GM18526 (cell line): ENCODE measurements around the gene BCAS3.

ENCODE experiments used
- POLR2A ChIP-seq: IDR thresholded peaks from 3 replicates; pipeline ENCODE4 v1.6.1; 2011; ENCODE audit not compliant: insufficient read length; ENCODE audit errors: extremely low read depth

BCAS3 gene

DNA sequence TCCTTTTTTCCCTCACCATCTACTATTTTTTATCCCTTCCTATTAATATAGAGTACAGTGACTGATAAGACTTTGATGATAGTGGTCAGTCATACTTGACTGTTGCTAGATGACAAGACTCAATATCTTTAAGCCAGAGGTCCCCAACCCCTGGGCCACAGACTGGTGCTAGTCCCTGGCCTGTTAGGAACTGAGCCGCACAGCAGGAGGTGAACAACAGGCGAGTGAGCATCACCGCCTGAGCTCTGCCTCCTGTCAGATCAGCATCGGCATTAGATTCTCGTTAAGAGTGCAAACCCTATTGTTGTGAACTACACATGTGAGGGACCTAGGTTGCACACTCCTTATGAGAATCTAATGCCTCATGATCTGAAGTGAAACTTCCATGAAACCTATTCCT is 341.3 kb downstream of the BCAS3 start:
- TF ChIP-seq POLR2A, result no peak

DNA sequence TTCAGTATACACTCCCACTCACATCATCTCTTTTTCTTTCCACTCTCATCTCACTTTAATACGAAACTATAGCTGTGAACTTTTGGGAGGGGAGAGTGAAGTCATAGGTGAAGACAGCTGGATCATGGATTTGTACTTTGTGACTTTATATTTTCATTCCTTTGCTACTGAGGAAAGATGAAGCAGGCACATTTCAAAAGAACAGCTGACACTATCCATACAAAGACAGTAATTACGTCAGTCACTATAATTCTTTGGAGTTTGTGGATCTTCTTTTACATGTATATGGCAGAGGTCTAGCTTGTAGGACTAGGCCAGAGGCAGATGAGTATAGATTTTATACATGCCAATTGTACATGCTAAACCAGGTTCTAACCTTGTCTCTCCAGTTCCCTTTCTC is 346.3 kb downstream of the BCAS3 start:
- TF ChIP-seq POLR2A, result no peak

DNA sequence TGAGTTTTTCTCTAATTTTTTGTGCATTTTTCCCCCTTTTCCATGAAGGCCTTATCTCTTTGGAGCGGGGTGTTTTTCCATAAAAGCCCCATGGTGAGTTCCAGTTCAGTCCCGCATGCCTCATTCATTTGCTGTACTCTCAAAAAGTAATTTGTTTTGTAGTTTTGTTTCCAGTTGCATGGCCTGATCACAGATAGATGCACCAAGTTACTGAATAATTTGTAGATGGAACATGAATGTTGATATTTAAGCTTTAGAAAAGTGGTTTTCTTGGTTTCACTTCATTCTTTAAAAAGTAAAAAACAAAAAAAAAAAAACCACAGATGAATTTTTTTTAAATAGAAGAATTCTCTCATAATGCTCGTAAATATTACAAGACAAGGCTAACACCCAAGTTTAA is 349.2 kb downstream of the BCAS3 start:
- no peak for TF ChIP-seq POLR2A

DNA sequence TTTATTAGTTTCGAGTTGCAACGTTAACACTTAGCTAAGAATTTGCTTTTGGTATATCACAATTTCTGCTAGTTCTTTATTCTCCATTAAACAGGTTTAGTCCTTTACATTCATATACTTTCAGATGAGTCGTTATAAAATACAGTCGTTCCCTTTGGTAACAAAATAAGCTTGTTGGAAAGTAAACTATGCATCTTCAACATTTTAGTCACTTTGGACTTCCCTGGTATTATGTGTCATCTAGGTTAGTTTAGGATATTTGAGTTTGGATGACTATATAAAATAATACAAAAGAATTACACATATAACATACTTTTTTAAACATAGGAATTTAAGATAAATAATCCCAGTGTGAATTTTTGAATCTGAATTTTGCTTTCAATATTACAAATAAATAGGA is 351.5 kb downstream of the BCAS3 start:
- no peak for TF ChIP-seq POLR2A

DNA sequence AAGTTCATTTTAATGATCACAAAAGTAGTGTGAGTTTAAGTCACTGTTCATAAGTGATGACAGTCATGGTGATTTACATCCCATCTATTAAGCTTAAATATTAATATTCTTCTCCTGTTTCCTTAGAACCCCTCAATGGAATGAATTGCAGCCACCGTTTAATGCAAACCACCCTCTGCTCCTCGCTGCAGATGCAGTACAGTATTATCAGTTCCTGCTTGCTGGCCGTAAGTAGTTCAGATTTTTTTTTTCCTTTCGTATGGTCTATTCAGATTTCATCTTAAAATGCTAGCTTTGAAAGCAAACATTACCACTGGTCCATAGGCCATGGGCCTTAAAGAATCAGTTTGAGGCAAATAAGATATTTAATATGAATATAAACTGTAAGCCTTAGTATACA is 363.0 kb downstream of the BCAS3 start:
- no peak for TF ChIP-seq POLR2A

DNA sequence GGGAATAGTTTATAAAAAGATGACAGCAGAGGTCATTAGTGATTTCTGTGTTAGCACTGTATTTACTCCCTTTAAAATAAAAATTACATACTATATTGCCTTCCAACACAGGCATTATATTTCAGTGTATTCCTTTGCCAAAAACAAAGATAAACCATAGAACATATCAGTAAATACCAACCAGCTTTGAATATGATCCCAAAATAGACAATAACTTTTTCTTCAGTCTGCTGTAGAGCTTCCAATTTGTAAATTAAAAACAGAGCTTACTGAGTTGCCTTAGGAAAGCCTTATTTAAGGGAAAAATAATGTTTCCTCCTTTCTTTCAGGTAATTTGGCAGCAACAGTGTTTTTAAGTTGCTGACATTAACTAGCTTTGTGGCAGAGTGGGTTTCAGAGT is 369.9 kb downstream of the BCAS3 start:
- no peak for TF ChIP-seq POLR2A

DNA sequence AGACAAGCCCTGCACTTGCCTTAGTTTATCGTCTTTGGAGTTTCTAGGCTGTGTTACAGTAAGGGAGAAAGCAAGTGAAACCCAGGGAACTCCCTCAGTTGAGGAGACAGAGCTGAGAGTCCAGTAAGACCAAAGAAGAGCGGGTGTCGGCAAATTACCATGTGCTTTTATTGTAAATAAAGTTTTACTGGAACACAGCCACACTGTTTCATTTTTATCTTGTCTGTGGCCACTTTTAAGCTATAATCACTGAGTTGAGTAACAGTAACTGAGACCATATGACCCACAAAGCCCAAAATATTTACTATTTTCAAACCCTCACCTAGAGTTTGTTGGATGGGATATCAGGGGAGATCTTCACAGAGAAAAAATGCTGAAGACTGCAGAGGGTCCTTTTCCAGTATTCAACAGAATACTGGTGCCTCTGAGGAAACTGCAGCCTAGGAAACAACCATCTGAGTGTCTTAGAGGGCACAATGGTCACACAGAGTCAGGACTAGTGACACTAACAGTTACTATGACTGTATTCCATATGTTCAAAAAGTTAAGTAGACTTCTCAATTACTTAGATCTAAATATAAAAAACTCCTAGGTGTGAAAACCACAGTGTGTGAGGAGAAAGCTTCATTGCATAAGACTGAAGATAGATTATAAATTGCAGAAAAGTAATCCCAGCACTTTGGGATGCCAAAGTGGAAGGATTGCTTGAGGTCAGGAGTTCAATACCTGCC is 370.9 kb downstream of the BCAS3 start:
- no peak for TF ChIP-seq POLR2A

DNA sequence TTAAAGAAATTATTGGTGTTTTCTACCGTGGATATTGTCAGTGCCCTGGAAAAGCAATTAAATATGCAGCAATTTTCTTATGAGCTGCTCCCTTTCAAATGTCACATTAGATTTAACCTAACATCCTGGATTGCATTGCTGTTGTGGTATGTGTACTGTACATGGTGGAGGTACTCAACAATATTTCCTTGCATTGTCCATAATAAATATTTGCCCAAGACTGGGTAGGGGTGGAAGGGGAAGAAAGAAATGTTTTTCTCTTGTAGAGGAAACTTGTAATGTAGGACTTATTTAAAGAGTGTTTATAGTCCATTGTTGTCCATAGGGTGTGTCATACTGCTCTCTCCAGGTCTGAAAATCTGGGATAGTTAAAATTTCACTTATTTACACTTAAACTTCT is 375.8 kb downstream of the BCAS3 start:
- no peak for TF ChIP-seq POLR2A

DNA sequence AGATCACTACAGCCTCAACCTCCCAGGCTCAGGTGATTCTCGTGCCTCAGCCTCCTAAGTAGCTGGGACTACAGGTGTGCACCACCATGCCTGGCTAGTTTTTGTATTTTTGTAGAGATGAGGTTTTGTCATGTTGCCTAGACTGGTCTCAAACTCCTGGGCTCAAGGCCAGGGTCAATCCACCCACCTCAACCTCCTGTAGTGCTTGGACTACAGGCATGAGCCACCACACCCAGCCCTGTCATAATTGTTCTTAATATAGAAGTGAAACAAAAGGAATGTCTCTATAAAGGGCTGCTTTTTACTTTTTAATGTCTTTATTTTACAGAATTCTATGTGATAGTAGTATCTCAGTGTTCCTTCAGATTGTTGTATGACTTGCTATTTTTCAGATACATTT is 376.8 kb downstream of the BCAS3 start:
- TF ChIP-seq POLR2A, result no peak

DNA sequence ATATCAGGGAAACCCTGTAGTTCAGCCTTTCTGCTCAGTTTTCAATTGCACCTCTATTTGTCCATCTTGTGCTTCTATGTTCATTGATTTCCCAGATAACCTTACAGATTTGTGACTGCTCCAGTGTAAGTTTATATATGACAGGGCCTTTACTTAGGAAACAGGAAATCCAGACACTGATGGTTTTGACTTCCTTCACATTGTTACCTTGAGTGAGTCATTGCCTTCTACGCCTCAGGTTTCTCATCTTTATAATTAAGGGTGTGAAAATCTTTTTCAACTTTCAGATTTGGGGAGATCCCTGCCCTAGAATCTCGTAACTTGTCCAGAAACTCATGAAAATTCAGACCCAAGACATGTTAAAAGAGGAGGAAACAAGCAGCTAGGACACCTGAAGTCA is 379.6 kb downstream of the BCAS3 start:
- no peak for TF ChIP-seq POLR2A

DNA sequence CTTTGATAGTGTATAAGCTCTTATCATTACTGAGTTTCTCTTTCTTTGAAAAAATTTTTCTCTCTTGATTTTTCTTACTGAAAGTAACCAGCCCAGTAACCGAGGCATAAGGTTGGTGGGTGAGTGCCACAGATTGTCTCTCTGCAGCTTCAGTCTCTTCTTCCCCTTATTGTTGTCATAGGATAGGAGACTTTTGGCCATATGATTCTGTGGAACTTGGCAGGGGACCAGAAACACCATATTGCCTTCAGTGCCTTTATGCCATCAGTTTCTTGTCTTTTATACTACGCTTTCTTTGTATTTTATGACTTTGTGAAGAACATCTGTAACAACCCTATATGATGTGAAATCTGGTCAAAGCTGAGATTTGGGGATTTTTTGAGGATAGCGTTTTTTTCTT is 380.4 kb downstream of the BCAS3 start:
- TF ChIP-seq POLR2A, result no peak

DNA sequence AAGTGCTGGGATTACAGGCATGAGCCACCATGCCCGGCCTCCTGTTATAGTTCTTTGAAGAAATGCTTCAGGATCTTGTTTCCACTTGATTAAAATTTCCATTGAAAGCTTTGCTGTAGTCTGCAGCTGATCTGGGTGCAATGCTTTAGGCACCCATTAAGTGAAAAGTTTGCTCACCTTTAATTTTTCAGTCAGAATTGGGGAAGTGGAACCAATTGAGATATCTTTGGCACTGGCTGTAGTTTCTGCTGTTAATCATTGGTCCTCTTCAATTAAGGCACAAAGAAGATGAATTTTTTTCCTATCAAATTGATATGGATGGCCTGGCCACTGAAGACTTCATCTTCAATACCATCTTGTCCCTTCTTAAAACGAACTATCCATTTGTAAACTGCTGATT is 385.9 kb downstream of the BCAS3 start:
- no peak for TF ChIP-seq POLR2A

DNA sequence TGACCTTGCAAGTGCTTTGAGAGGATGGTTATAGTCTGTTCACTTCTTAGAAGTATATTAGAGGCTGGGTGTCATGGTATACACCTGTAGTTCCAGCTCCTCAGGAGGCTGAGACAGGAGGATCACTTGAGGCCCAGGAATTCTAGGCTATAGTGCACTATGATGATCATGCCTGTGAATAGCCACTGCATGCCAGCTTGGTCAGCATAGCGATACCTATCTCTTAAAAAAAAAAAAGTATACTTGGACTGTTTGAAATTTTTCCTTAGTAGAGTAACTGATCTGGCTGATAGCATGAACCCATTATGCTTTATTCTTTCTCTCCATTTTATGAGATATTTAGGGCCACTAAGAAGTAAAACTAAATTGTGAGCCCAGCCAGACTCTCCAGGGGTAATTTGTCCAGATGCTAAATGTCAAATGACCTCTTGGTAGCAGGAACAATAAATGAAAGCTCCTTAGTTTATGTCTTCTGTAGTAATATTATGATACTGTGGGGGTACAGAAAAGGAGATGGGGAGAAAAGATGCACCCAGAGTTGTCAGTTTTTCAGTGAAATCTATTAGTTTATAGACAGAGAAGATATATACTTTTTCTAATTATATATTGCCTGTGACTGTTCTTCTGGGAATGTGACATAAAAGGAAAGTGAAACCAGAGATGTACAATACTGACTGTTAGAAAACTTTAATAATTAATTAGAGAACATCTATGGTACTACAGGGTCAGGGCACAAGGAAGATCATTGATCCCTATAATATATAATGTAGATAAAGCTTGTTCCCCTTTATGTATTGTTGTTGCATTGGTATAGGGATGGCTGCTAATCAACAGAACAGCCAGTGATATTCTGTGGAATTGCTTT is 386.7 kb downstream of the BCAS3 start:
- TF ChIP-seq POLR2A, result no peak

DNA sequence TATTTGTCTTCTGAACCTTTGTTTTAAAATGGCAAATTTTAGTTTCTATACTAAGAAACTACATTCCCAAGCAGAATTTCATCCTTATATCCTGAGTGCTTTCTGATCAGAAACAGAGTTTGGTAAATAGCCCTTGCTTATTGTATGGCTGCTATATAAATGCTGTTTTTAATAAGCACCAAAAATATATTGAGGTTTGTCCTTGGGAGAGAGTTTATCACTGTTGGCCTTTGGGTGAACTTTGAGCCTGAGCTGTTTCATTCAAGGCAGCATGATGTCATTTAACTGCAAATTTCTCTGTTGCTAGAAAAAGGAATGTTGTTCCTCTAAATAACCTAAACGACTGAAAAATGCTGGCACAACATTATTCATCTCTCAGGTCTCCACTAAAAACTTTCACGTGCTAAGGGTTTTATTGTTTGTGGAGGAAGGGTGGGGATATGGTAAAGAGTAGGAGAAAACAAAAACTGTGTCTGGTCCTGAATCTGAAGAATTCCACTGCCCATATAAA is 387.7 kb downstream of the BCAS3 start:
- no peak for TF ChIP-seq POLR2A

DNA sequence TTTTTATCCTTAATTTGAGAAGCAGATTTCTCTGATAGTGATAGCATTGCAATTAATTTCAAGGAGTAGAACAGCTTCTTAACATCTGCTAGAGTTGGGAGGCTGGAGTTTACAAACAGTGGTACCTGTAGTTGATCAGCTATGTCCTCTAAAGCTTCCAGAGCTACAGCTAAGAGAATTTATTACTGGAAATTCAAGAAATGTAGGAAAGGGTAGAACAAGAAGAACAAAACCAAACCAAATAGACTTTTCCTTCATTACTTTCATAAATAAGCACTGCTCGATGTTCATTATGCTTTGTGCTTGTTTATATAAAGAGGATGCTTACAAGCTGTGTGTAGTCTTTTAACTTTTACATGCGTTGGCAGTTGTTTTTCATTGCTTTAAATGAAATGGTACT is 388.4 kb downstream of the BCAS3 start:
- TF ChIP-seq POLR2A, result no peak

DNA sequence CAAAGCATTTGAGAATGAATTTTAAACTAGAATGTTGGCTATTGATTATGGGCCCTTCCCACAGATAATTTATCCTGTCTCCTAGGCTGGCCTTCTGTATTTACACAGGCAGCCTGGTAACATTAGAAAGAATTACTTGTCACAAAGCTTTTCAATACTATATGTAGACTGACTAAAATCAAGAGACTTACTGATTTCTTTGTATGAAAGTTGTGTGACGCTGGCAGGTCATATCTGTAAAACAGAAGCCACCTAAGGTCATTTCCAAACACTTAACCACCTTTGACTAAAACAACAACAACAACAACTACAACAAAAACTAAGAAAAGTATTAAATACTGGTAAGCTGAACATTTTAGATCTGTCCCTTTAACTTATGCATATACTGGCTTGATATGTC is 393.0 kb downstream of the BCAS3 start:
- TF ChIP-seq POLR2A, result no peak
